GM18858 (cell line): ENCODE data around the gene HAGHL.
"Not testable (repeated sequence)": the region's sequence is repeated elsewhere in the genome, so short reads cannot be mapped to it uniquely, and the experiment has no call there.

Experiments used
- ATAC-seq: cut with Tn5 transposase; IDR thresholded peaks from one replicate; pipeline ENCODE4 v1.9.1; 2021; ENCODE audit not compliant: unreplicated experiment

HAGHL gene

GRCh38 chr16:766820-767640 lies 40.1 kb downstream of the HAGHL start:
- no peak for ATAC-seq

GRCh38 chr16:767743-768235 lies 40.9 kb downstream of the HAGHL start:
- no peak for ATAC-seq

GRCh38 chr16:768428-768827 lies 41.5 kb downstream of the HAGHL start:
- ATAC-seq = no peak

- no peak for ATAC-seq
These were observed 42.4 kb downstream of the HAGHL start for GRCh38 chr16:769184-769784.

- ATAC-seq = no peak
These were observed 43.0 kb downstream of the HAGHL start for GRCh38 chr16:769934-770333.

- ATAC-seq = no peak
These were observed 43.5 kb downstream of the HAGHL start for GRCh38 chr16:770411-770810.

- no peak for ATAC-seq
These were observed 46.1 kb downstream of the HAGHL start for GRCh38 chr16:772959-773358.

- no peak for ATAC-seq
These were observed 47.4 kb downstream of the HAGHL start for GRCh38 chr16:774086-775001.

GRCh38 chr16:775236-775796 lies 48.4 kb downstream of the HAGHL start:
- no peak for ATAC-seq

- ATAC-seq = not testable (repeated sequence)
These were observed 49.4 kb downstream of the HAGHL start for GRCh38 chr16:776298-776697.

GRCh38 chr16:776824-777223 lies 49.9 kb downstream of the HAGHL start:
- ATAC-seq = no peak

- no peak for ATAC-seq
These were observed 50.9 kb downstream of the HAGHL start for GRCh38 chr16:777826-778225.

- no peak for ATAC-seq
These were observed 51.5 kb downstream of the HAGHL start for GRCh38 chr16:778447-778846.

GRCh38 chr16:778909-779527 lies 52.1 kb downstream of the HAGHL start:
- no peak for ATAC-seq
